HG02970 (cell line): ENCODE data around the gene TRIM68.

ENCODE experiments used
- ATAC-seq: cut with Tn5 transposase; IDR thresholded peaks from one replicate; pipeline ENCODE4 v1.9.1; 2021; ENCODE audit warnings: mild to moderate bottlenecking, moderate library complexity, moderate number of reproducible peaks; ENCODE audit not compliant: unreplicated experiment, low FRiP score

TRIM68 gene, protein sequence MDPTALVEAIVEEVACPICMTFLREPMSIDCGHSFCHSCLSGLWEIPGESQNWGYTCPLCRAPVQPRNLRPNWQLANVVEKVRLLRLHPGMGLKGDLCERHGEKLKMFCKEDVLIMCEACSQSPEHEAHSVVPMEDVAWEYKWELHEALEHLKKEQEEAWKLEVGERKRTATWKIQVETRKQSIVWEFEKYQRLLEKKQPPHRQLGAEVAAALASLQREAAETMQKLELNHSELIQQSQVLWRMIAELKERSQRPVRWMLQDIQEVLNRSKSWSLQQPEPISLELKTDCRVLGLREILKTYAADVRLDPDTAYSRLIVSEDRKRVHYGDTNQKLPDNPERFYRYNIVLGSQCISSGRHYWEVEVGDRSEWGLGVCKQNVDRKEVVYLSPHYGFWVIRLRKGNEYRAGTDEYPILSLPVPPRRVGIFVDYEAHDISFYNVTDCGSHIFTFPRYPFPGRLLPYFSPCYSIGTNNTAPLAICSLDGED

DNA sequence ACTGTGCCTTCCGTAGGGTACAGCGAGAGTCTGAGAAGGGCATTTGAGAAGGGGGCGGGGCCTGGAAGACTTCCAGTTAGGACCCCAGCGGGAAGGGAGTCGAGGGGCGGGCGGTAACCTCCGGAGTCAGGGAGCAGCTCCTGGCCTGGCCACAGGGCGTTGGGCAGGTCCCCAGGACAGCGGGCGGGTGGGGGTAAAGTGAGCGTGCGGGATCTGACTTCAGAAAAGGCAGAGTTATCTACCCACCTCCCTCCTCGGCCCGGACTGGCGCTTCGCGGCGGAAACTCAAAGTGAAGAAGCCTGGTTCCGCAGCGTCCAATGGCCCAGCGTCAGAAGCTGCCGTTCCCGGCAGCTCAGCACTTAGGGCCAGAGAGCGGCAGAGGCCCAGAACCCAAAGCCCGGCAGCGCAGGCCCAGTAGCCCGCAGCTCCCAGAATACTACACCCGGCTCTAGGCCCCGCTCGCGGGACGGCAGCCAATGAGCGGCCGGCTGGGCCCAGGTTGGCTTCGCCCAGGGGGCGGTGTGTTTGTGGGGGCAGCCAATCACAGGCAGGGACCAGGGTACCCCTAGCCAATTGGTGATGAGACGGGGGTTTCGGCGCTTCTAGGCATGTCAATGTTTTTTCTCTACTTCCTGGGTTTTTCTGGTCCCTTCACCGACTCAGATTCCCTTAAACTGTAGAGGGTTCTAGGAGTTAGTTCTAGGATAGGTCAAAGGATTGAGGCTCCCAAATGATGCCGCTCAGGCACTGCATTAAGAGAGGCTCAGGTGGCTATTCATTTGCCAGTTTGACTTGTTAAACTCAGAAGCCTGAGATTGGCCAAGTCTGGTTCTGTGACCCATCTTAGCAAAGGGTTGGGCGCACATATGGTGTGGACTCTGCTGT lies at the start of gene TRIM68:
Gene TRIM68 (minus strand): TSS at position 451 of the 886 bp plus-strand sequence. CDS start 2,727 bp downstream, outside the sequence.
- ATAC-seq: peak; percentile 100

DNA sequence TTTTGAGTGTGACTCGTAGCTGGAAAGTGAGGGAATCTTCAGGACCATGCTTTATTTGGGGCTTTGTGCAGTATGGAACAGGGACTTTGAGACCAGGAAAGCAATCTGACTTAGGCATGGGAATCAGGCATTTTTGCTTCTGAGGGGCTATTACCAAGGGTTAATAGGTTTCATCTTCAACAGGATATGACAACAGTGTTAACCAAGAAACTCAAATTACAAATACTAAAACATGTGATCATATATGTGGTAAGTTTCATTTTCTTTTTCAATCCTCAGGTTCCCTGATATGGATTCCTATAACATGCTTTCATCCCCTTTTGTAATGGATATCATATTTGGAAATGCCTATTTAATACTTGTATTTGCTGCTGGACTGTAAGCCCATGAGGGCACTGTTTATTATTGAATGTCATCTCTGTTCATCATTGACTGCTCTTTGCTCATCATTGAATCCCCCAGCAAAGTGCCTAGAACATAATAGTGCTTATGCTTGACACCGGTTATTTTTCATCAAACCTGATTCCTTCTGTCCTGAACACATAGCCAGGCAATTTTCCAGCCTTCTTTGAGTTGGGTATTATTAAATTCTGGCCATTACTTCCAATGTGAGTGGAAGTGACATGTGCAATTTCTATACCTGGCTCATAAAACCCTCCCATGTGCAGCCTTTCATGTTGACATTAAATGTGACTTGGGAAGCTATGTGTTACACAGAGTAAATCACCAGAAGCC lies 46.8 kb upstream of the TRIM68 start:
- ATAC-seq: no peak

DNA sequence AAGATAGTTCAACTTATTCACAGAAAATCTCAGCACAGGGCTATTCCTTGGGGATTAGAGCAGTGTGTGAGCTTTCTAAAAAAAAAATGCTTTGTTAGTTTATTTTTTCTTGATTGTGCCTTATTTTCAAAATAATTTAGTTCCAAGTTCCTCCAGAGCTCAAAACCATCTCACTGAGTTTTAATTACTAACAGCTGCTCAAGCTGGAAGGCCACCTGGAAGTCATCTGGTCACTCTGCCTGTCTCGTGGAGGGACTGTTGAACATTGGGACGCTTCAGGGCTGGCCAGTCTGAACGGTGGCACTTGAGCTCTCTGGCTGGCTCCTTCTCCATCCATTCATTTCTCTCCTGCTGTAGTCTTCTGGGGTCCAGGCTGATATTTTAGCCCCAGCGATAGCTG lies 39.7 kb upstream of the TRIM68 start:
- no peak for ATAC-seq

DNA sequence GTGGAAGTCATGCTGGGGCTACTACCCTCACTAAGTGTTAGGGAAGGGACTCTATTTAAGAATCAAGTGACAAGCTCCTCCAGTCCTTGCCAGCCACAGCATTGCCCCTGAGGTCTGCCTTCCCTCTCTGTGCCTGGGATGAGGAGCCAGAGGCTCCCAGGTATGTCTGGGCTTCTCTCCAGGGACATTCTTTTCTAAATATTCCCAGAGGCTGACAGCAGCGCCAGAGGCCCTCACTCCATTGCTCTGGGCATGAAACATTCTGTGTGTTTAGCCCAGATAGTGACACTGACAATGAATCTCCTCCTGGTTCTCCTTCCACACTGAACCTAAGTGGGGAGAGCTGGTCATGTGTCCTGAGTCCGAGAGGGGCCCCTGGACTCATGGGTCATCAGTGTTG lies 37.9 kb upstream of the TRIM68 start:
- no peak for ATAC-seq

DNA sequence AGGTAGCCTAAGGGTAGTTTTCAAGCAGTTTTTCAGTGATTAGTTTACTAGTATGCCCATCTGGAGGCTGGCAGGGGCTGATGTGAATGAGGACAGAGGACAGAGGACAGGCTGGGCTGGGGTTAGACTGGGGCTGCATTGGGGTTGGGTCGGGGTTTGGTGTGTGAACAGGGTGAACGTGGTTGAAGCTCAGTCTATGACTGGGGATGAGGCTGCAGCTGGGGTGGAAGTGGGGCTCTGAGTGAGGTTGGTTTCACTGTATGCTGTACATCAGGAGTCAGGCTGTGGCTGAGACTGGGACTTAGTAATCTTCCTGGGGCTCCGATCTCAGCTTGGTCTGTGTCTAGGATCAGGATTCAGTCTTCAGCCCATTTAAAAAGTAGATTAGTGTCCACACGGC lies 36.2 kb upstream of the TRIM68 start:
- ATAC-seq: no peak

DNA sequence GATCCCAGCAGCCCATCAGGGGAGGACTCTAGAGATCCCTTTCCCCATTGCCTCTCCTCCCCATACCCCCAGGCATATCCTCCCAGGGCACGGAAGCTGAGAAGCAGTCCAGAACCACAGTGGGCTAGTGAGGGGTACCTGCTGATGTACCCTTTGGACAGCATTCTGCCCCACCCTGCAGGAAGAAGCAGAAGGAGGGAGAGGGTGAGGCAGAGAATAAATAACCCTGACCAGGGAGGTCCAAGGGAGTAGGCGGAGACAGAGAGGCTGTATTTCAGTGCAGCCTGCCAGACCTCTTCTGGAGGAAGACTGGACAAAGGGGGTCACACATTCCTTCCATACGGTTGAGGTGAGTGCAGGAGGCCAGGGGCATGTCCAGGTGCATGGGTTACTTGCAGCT lies 35.7 kb upstream of the TRIM68 start, which contains the start of gene OR51E1:
Gene OR51E1 (plus strand): TSS at position 301 of the 400 bp plus-strand sequence. CDS start 8,545 bp downstream, outside the sequence.
- ATAC-seq: no peak

DNA sequence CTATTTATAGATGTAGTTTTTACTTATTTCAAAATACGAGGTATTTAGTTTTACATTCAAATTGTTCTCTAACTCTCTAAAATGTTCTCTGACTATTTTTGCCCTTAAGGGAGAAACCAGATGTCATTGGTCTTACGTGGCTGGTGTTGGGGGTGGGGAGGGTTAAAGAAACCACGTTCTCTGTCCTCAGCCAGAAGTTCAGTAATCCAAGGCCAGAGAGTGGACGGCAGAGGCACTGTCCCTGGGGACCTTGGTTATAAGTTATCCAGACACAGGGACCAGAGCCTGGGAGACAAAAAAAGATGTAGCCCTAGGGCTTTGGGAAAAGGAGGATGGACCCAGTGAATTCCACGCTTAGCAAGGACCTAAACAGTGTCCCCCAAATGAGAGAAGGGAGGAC lies 35.0 kb upstream of the TRIM68 start:
- ATAC-seq: no peak

DNA sequence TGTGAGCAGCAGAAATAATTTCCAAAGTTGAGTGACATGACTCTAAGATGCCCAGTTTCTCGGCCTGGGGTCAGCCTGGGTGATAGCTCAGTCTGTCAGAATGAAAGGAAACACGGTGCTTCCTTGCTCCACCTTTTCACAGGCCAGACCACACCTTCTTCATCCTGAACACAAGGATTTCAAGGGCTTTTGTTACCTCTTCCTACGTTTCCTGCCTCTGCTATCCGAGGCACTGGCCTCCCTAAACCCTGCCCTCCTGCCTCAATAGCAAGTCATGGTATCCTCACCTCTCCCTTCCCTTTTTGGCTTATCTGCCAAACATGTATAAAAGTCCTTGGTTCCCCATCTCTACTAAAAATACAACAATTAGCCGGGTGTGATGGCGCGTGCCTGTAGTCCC lies 34.0 kb upstream of the TRIM68 start:
- ATAC-seq: no peak

DNA sequence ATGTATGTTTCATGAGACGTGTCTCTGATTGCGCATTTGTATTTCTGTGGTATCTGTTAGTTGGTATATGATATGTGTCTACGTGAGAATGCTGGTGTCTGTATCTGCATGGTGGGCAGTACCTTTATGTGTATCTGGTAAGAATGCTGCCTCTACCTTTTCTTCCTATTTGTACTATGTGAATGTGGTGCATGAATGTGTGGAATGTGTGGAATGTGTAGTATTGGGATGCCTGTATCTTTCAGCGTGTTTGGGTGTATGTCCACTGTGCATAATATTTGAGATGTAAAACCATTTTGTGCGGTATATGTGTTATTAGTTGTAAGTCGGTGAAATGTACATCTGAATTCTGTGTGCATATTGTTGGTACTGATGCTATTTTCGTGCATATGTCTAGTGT lies 33.5 kb upstream of the TRIM68 start:
- no peak for ATAC-seq

DNA sequence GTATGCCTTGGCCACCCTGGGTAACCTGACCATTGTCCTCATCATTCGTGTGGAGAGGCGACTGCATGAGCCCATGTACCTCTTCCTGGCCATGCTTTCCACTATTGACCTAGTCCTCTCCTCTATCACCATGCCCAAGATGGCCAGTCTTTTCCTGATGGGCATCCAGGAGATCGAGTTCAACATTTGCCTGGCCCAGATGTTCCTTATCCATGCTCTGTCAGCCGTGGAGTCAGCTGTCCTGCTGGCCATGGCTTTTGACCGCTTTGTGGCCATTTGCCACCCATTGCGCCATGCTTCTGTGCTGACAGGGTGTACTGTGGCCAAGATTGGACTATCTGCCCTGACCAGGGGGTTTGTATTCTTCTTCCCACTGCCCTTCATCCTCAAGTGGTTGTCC lies 31.9 kb upstream of the TRIM68 start:
- ATAC-seq: no peak

DNA sequence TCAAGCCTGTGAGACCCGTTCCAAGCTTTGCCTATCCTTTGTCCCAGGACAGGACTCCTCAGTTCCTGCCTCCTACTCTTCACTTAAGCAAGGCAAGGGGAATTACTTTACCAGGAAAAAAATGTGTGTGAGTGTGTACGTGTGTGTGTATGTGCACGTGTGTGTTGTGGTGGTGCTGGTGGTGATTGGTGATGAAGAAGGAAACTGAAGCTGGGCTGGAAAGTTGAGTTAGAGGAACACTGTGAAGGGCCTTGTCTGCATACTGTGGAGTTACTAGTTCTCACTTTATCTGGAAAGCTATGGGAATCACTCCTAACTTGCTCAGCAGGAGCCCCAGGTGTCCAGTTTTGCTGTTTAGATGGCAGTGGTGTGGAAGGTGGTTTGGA lies 29.6 kb upstream of the TRIM68 start:
- ATAC-seq: no peak

DNA sequence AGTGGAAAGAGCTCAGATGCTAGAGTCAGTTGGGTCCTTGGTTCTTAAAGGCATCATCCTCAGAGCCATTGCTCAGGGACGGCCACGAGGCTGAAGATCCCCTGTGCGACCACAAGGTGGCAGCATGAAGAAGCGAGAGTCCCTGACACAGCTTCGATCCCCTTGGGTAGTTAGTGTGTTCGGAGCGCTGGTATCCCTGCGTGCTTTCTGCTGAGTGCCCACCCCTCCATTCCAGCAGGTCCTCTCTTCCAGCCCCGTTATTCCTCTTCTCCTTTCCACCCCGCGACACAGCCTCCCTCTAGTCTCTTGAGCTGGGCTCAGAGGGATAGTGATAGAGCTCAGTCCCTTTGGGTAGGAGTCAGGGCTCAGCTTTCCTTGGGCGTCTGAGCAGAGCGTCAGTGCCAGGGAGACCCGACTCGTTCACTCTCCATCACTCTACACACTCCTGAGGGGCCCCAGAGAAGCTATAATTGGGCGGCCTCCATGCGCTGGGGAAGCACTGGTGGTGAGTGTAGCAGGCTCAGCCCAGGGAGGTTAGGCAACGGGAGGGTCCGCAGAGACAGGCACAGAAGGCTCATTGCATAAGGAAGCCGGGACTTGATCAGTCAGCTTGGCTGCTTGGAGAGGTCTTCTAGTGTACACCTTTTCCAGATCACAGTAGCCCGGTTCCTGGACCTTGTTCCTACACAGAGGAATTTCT lies 29.1 kb upstream of the TRIM68 start, which contains the start of gene OR51D1:
Gene OR51D1 (plus strand): TSS at position 516 of the 700 bp plus-strand sequence. CDS start 2,314 bp downstream, outside the sequence.
- ATAC-seq: peak; percentile 88

DNA sequence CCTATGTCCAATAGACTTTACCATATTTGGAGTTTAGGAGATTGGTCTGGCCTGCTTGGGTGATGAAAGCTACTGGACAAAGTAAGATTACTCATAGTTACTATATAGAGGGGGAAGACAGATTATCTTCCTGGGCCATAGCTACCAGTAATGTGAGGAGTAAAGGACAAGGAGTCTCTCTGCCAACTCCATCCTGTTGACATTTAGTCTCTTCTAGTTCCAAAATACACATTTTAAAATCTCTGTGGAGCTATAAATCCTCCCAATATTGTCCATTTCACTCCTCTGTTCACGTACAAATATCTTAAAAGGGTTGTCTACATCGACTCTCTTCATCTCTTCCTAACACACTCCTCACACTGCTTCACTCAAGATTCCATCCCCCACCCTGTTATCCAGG lies 28.1 kb upstream of the TRIM68 start:
- ATAC-seq: no peak

DNA sequence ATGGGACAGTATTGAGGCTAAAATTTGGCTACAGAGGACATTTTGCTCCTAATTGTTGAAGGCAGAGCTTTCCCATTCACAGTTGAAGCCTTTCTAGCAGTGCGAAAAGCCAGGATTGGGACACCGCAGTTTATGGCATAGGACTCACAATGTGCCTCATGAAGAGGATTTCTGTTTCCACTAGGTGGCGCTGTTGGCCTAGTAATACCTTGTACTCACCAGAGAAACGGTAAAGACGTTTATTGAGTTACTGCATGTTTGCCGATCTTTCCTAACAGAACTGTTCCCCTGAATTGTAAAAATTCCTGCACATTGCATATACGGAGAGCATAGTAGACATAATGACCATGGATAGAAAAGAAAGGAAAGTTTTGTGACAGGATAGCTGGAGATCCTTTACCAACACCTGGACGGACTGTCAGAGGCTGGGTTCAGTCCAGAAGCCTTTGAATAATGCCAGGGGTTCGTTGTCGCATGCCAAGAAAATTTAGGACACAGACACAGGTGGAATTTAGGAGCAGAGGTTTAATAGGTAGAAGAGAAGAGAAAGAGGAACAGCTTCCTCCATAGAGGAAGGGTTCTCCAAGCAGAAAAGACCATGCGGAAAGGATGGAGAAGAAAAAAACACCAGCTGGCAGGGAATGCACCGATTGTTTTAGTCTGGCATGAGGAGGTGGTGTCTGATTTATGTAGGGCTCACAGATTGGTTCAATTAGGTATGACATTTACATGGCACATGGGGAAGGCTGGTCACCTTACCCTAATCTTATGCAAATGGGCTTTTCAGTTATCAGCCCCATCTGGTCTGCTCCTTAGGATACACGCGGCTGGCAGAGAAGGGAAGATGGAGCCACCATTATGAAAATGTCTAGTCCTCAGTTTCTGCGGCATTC lies 18.4 kb upstream of the TRIM68 start:
- ATAC-seq: no peak

DNA sequence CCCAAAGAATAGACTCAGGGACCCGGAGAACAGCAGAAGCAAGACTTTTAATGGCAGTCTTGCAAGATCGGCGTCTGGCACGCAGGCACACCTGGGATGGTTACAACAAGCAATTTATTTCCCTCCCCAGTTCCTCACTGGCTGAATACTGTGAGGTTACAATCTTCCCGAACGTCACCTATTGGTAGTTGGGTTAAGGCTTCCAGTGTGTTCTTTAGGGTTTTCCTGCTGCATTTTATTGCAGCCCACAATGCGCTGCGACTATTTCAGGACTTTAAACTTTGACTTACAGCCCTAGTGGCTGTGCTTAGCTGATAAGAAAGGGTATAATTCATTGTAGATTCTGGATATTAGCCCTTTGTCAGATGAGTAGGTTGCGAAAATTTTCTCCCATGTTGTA lies 11.5 kb upstream of the TRIM68 start:
- ATAC-seq: no peak

DNA sequence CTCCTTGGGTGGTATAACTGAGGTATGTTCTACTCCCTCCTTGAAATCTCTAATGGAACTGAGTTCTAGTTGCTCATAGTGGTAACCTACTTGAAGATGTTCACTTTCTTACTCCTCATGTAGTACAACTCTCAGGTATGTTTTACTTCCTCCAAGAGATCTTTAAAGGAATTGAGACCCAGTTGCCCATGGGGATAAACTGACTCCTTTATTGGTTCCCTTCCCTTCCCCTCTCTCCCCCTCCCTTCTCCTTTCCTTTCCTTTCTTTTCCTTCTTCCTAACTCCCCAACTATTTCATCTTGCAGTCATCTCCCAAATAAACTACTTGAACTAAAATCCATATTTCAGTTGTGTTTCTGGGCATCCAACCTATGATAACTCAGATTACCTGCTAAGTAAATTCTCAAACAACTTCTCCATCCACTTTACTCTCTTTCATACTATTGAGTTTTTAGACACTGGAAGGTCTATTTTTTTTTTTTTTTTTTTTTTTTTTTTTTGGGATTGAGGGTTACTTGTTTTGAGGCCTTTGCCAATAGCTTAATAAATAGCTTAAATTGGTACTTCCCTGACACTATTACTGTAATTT lies 7.9 kb upstream of the TRIM68 start:
- ATAC-seq: no peak

DNA sequence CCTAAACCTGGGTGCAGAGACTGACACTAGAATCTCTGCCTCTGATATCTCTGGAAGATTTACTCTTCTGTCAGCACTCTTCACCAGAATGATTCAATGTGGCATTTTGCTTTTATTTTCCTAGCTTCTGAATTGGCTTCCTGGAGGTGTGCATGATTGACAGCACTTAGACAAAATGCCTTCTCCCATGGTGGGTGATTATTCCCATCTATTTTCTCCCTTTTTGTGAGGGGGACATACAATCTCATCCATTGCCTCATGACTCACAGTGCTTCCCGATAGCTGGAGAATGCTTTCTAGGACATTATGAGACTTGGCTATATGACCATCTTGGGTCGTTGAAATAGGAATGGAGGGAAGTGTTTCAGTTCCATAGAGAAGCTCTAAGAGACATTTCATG lies 4.0 kb upstream of the TRIM68 start:
- no peak for ATAC-seq

DNA sequence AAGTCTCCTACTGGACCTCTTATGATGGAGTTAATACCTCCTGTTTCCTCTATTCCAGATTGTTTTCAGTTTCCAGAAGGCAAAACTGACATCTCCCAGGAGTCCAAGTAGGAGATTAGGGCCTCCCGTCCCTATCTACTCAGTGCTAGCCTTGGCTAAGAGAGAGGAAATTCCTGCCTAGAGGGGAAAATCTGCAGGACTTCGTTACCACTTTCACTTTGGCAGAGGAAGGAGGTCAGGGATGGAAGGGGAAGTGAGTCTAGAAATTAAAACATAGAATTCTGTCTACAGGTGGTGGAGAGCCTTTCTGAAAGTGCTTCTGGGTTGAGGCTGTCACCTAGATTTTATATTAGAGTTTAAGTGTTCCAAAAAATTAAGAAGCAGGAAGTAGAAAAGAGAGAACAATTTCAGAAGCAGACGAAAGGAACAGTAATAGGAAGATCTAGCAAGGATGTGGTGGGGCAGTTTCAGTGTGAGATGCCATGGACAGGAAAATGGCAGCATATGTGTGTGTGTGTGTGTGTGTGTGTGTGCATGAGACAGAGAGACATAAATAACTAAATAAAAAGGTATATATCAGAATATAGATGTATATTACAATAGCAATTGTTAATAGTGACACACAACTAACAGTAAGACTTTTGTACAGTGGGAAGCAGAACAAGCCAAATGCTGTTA lies 2.4 kb upstream of the TRIM68 start:
- ATAC-seq: no peak
